CD4-positive, alpha-beta T cell treated with Interleukin-2 at 100 ng/mL for 4 hours (primary cell): ENCODE results near the gene TEX44.
"Not testable (repeated sequence)": the region's sequence is repeated elsewhere in the genome, so short reads cannot be mapped to it uniquely, and the experiment has no call there.

ENCODE experiments used
- DNase-seq: peaks from one replicate; pipeline ENCODE4 v3.0.0-alpha.2; 2020; ENCODE audit warnings: low spot score

TEX44 gene

GRCh38 chr2:231571661-231572191, 20.9 kb upstream of the TEX44 start:
- no peak for DNase-seq

- no peak for DNase-seq
Measured at GRCh38 chr2:231573096-231573495, 19.6 kb upstream of the TEX44 start.

- DNase-seq = no peak
Measured at GRCh38 chr2:231573698-231574421, 18.8 kb upstream of the TEX44 start.

GRCh38 chr2:231575612-231576256, 16.9 kb upstream of the TEX44 start:
- DNase-seq = no peak

- DNase-seq = no peak
Measured at GRCh38 chr2:231576465-231576864, 16.2 kb upstream of the TEX44 start.

- DNase-seq = not testable (repeated sequence)
Measured at GRCh38 chr2:231578655-231579054, 14.0 kb upstream of the TEX44 start.

- DNase-seq = no peak
Measured at GRCh38 chr2:231579560-231579959, 13.1 kb upstream of the TEX44 start.

- no peak for DNase-seq
Measured at GRCh38 chr2:231581328-231581727, 11.3 kb upstream of the TEX44 start.

- DNase-seq = no peak
Measured at GRCh38 chr2:231583982-231584381, 8.7 kb upstream of the TEX44 start.

- DNase-seq = not testable (repeated sequence)
Measured at GRCh38 chr2:231587744-231588143, 4.9 kb upstream of the TEX44 start.

- no peak for DNase-seq
Measured at GRCh38 chr2:231589656-231590055, 3.0 kb upstream of the TEX44 start.

GRCh38 chr2:231590614-231591013, 2.0 kb upstream of the TEX44 start:
- no peak for DNase-seq

- DNase-seq = no peak
Measured at GRCh38 chr2:231593666-231594065, 1.0 kb downstream of the TEX44 start.

GRCh38 chr2:231597014-231597611, 4.4 kb downstream of the TEX44 start:
- DNase-seq = no peak

- no peak for DNase-seq
Measured at GRCh38 chr2:231597627-231598026, 5.0 kb downstream of the TEX44 start.

- DNase-seq = no peak
Measured at GRCh38 chr2:231600619-231601355, 8.1 kb downstream of the TEX44 start.

- peak; percentile 83 for DNase-seq
Measured at GRCh38 chr2:231601356-231602229, 8.9 kb downstream of the TEX44 start.

GRCh38 chr2:231602859-231603467, 10.3 kb downstream of the TEX44 start:
- no peak for DNase-seq

- DNase-seq = peak; percentile 34
Measured at GRCh38 chr2:231604101-231604684, 11.5 kb downstream of the TEX44 start.
